Measurements from ENCODE around the gene DIDO1. TPM values are rescaled to one million over a fixed set of nuclear protein-coding genes. Genes with fewer than 3 reads are reported as not detected.

The DIDO1 gene
- total RNA-seq, 1 donor from 2014 or later, result 53.6 TPM

GRCh38 chr20:62829231-62830230, 96.8 kb downstream of the DIDO1 start:
- peaks cover 19% of the 10 kb centered on the region for H3K4me1 Mint-ChIP-seq (ENCODE audit: unreplicated experiment)

GRCh38 chr20:62828511-62829230, 97.6 kb downstream of the DIDO1 start:
- no peak for DNase-seq (ENCODE audit: extremely low spot score, unreplicated experiment)
- no peaks in the 10 kb centered on the region for H3K9me3 Mint-ChIP-seq (ENCODE audit: unreplicated experiment)

More at GRCh38 chr20:62829231-62830230, 96.8 kb downstream of the DIDO1 start:
- TF ChIP-seq CTCF (IDR thresholded peaks at IDR 0.05), result no peak
- no peaks in the 10 kb centered on the region for H3K36me3 Mint-ChIP-seq (ENCODE audit: unreplicated experiment)
- no peaks in the 10 kb centered on the region for H3K9me3 Mint-ChIP-seq (ENCODE audit: unreplicated experiment)
- no peak overlapping the region for H3K4me3 Mint-ChIP-seq (ENCODE audit: unreplicated experiment)
- H3K27me3 Mint-ChIP-seq (ENCODE audit: unreplicated experiment), result no peaks in the 10 kb centered on the region
- H3K27ac Mint-ChIP-seq (ENCODE audit: unreplicated experiment), result no peak overlapping the region
- no peak for DNase-seq (ENCODE audit: extremely low spot score, unreplicated experiment)

GRCh38 chr20:62828051-62828450, 98.3 kb downstream of the DIDO1 start:
- Mint-ChIP-seq H3K4me3 (ENCODE audit: unreplicated experiment) (no peak overlapping the region), H3K27ac (ENCODE audit: unreplicated experiment) (no peak overlapping the region), H3K36me3 (ENCODE audit: unreplicated experiment) (no peaks in the 10 kb centered on the region), H3K4me1 (ENCODE audit: unreplicated experiment) (peaks cover 22% of the 10 kb centered on the region), H3K9me3 (ENCODE audit: unreplicated experiment) (no peaks in the 10 kb centered on the region), H3K27me3 (ENCODE audit: unreplicated experiment) (no peaks in the 10 kb centered on the region)
- DNase-seq (ENCODE audit: extremely low spot score, unreplicated experiment), result no peak
- no peak for TF ChIP-seq CTCF (IDR thresholded peaks at IDR 0.05)

More at GRCh38 chr20:62828511-62829230, 97.6 kb downstream of the DIDO1 start:
- no peaks in the 10 kb centered on the region for H3K27me3 Mint-ChIP-seq (ENCODE audit: unreplicated experiment)
- no peak overlapping the region for H3K4me3 Mint-ChIP-seq (ENCODE audit: unreplicated experiment)
- no peaks in the 10 kb centered on the region for H3K36me3 Mint-ChIP-seq (ENCODE audit: unreplicated experiment)
- no peak overlapping the region for H3K27ac Mint-ChIP-seq (ENCODE audit: unreplicated experiment)
- no peak for TF ChIP-seq CTCF (IDR thresholded peaks at IDR 0.05)
- H3K4me1 Mint-ChIP-seq (ENCODE audit: unreplicated experiment), result peaks cover 21% of the 10 kb centered on the region

Other genes starting within 250 kb of the DIDO1 start
- 0.11 and 0.16 TPM in 2 replicates for gene NTSR1, start 217.7 kb downstream of the DIDO1 start, total RNA-seq
- 11.2 and 11.4 TPM in 2 replicates for gene MRGBP, start 130.0 kb downstream of the DIDO1 start, total RNA-seq
- 47.2 and 48.9 TPM in 2 replicates for gene OGFR, start 121.7 kb downstream of the DIDO1 start, total RNA-seq
- 1.7 and 1.8 TPM in 2 replicates for gene COL9A3, start 109.5 kb downstream of the DIDO1 start, total RNA-seq
- 12.2 and 12.8 TPM in 2 replicates for gene TCFL5, start 64.7 kb downstream of the DIDO1 start, total RNA-seq
- 33.5 and 35.8 TPM in 2 replicates for gene GID8, start 11.6 kb upstream of the DIDO1 start, total RNA-seq
- not detected in 2 replicates for gene SLC17A9, start 26.2 kb upstream of the DIDO1 start, total RNA-seq
- not detected in 2 replicates for gene BHLHE23, start 80.5 kb upstream of the DIDO1 start, total RNA-seq

Data from osteocyte (in vitro differentiated cells).